A673 (cell line): ENCODE data around the gene CDC45.

Experiments used
- CTCF ChIP-seq: fragments of 300-800, 200-600 bp; sonication (generic); conservative IDR thresholded peaks from 2 replicates; pipeline ENCODE4 v1.5.1; 2017; ENCODE audit warnings: low read depth, mild to moderate bottlenecking, antibody characterized with exemption, low read length, moderate library complexity, mixed read lengths
- EZH2 ChIP-seq: fragments of 200-600 bp; sonication (generic); IDR thresholded peaks from 2 replicates; pipeline ENCODE4 v1.6.1; 2017; ENCODE audit warnings: borderline replicate concordance, low read depth, mild to moderate bottlenecking, mixed read lengths, antibody characterized with exemption, low read length; ENCODE audit not compliant: poor library complexity, severe bottlenecking

DNA sequence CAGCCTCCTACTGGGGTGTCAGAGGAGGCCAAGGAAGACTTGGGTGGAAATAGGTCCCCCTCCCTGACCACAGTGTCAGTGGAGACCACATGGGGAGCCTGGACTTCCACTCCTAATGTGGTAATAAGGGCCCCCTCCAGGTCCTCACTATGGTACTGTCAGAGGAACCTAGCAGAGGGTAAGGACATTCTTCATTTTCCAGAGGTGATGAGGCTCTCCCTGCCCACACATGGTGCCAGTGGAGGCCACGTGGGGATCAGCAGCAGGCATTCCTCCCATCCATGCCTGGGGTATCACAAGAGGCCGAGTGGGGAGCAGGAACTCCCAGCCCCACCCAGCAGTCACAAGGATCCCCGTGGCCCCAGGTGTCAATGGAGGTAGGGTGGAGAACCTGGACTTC, 51.0 kb downstream of the CDC45 start:
- TF ChIP-seq CTCF: no peak
- TF ChIP-seq EZH2: no peak
